Parathyroid adenoma (tissue), 2 donors: ENCODE results near the gene ACSM2A.
"Not testable (repeated sequence)": the region's sequence is repeated elsewhere in the genome, so short reads cannot be mapped to it uniquely, and the experiment has no call there.

Experiments
- H2AFZ ChIP-seq: fragments of 300-600 bp; sonication (generic); one replicate; pipeline ENCODE4 v1.7.0; 2017; ENCODE audit warnings: antibody characterized with exemption, mild to moderate bottlenecking
- H3K27ac ChIP-seq: fragments of 300-600 bp; sonication (generic); one replicate; pipeline ENCODE4 v1.7.0; 2017
- H3K27me3 ChIP-seq: fragments of 300-600 bp; sonication (generic); one replicate; pipeline ENCODE4 v1.7.0; 2017; ENCODE audit warnings: low read length; ENCODE audit not compliant: control insufficient read depth, insufficient read depth
- H3K36me3 ChIP-seq: fragments of 300-600 bp; sonication (generic); one replicate; pipeline ENCODE4 v1.7.0; 2017; ENCODE audit warnings: low read length; ENCODE audit not compliant: control insufficient read depth, insufficient read depth
- H3K4me1 ChIP-seq: fragments of 300-600 bp; sonication (generic); one replicate; pipeline ENCODE4 v1.7.0; 2017; ENCODE audit warnings: control low read depth
- H3K4me2 ChIP-seq: fragments of 300-600 bp; sonication (generic); one replicate; pipeline ENCODE4 v1.7.0; 2017; ENCODE audit warnings: low read length
- H3K4me3 ChIP-seq: fragments of 300-600 bp; sonication (generic); one replicate; pipeline ENCODE4 v1.7.0; 2017; ENCODE audit warnings: low read depth, low read length
- H3K79me2 ChIP-seq: fragments of 300-600 bp; sonication (generic); one replicate; pipeline ENCODE4 v1.7.0; 2017; ENCODE audit warnings: control low read depth
- H3K9ac ChIP-seq: fragments of 300-600 bp; sonication (generic); one replicate; pipeline ENCODE4 v1.7.0; 2017; ENCODE audit warnings: mild to moderate bottlenecking
- H3K9me3 ChIP-seq: fragments of 300-600 bp; sonication (generic); one replicate; pipeline ENCODE4 v1.7.0; 2017; ENCODE audit warnings: low read length; ENCODE audit not compliant: control insufficient read depth
- TF ChIP-seq, protein P1 (sequence below): fragments of 300-600 bp; sonication (generic); IDR thresholded peaks from one replicate; pipeline ENCODE4 v1.7.0; 2017; ENCODE audit warnings: antibody characterized with exemption, mild to moderate bottlenecking
- donor health status: primary hyperparathyroidism.

The ACSM2A gene

DNA sequence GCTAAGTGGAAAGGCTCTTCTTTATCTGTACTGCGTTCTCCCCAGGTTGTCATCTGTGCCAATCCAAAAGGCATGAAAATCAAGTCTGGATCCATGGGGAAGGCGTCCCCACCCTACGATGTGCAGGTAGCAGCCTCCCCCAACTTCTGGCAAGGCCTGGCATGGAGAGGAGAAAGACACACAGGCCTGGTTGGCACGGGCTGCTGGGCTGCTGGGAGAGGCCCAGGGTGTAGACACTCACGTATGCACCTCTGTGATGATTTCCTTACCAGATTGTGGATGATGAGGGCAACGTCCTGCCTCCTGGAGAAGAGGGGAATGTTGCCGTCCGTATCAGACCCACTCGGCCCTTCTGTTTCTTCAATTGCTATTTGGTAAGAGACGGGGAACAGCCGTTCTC is 20.4 kb upstream of the ACSM2A start:
- no peaks in the 10 kb centered on the region for H3K36me3 ChIP-seq
- no peaks in the 10 kb centered on the region for H3K79me2 ChIP-seq
- no peaks in the 10 kb centered on the region for H3K9me3 ChIP-seq
- no peaks in the 10 kb centered on the region for H3K4me1 ChIP-seq
- no peak overlapping the region for H3K4me3 ChIP-seq
- H2AFZ ChIP-seq, result no peak overlapping the region
- TF ChIP-seq, protein P1, sequence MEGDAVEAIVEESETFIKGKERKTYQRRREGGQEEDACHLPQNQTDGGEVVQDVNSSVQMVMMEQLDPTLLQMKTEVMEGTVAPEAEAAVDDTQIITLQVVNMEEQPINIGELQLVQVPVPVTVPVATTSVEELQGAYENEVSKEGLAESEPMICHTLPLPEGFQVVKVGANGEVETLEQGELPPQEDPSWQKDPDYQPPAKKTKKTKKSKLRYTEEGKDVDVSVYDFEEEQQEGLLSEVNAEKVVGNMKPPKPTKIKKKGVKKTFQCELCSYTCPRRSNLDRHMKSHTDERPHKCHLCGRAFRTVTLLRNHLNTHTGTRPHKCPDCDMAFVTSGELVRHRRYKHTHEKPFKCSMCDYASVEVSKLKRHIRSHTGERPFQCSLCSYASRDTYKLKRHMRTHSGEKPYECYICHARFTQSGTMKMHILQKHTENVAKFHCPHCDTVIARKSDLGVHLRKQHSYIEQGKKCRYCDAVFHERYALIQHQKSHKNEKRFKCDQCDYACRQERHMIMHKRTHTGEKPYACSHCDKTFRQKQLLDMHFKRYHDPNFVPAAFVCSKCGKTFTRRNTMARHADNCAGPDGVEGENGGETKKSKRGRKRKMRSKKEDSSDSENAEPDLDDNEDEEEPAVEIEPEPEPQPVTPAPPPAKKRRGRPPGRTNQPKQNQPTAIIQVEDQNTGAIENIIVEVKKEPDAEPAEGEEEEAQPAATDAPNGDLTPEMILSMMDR, result no peak
- H3K4me2 ChIP-seq, result no peak overlapping the region
- H3K9ac ChIP-seq, result no peak overlapping the region
- no peak overlapping the region for H3K27ac ChIP-seq
- no peaks in the 10 kb centered on the region for H3K27me3 ChIP-seq

DNA sequence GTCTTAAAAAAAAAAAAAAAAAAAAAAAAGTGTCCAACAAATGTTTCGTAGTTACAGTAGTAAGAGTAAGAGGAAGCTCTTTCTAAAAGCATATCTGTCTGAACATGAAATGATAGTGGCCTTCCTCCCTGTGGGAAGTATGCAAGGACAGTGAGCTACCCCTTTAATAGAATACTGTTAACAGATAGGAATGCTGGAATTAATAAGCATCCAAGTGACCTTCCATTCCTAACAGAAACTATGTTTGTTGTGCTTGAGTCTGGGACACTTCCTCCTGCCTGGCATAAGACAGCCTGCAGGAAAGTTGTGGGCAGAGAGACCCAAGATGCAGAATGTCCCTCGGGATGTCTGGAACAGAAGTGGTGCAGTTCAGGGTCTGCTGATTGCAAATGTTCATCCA is 12.4 kb upstream of the ACSM2A start:
- H3K4me1 ChIP-seq, H3K36me3 ChIP-seq, H3K79me2 ChIP-seq, H3K4me2 ChIP-seq, H3K27ac ChIP-seq, H3K27me3 ChIP-seq, H3K9me3 ChIP-seq, H3K9ac ChIP-seq, H2AFZ ChIP-seq, H3K4me3 ChIP-seq: not testable (repeated sequence)

DNA sequence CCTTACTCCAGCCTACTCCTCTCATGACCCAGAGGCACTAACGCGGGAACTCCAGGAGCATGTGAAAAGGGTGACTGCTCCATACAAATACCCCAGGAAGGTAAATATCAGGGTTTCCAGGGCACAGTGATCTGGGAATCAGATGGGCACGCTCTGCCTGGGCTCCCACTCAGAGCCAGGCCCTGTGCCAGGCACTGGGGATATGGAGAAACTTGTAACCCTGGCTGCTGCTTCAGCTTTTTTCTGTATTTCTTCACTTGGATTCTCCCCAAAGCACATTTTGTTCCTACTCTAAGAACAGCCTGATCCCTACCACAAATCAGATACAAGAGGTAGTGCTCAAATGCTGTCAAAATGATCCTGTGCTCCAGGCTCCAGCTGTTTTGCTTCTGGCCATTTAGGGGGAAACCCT is 11.5 kb upstream of the ACSM2A start:
- H3K4me1 ChIP-seq, H3K4me2 ChIP-seq, H3K79me2 ChIP-seq, H3K9me3 ChIP-seq, H3K9ac ChIP-seq, H3K36me3 ChIP-seq, H3K27me3 ChIP-seq, H3K4me3 ChIP-seq: not testable (repeated sequence)
- Histone ChIP-seq H3K27ac (peak overlapping the region; percentile 53), H2AFZ (peak overlapping the region; percentile 38)

DNA sequence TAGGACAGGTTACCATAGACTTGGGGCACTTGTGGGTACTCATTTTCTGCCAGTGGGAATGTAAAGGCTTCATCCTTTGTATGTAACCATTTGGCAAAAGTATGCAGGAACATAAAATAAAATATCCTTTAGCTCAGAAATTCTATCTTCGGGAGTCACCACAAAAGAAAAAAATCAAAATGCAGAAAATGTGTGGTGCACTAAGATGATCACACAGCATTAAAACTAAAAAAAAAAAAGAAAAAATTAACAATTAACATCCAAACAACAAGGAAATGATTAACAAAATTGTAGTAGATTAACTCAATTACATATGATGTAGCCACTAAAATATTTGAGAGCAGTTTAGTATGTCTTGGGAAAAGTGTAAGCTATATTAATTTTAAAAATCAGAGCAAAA is 10.6 kb upstream of the ACSM2A start:
- H3K27ac ChIP-seq, H3K36me3 ChIP-seq, H3K4me1 ChIP-seq, H3K9me3 ChIP-seq, H3K4me3 ChIP-seq, H3K9ac ChIP-seq, H2AFZ ChIP-seq, H3K27me3 ChIP-seq, H3K4me2 ChIP-seq, H3K79me2 ChIP-seq: not testable (repeated sequence)

DNA sequence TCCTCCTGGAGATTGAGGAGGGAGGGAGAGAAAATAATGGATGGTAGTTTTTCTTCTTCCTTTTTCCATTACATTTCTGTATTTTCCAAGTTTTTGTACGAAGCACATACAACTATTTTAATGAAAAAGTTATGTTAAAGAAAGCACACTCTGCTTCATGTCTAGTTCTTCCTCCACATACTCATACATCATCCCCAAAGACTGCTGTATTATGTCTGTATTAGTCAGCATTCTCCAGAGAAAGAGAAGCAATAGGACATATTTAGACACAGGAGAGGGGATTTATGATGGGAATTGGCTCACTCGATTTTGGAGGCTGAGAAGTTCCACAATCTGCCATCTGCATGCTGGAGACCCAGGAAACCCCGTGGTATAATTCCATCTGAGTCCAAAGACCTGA is 10.1 kb upstream of the ACSM2A start:
- H3K79me2 ChIP-seq, result no peaks in the 10 kb centered on the region
- H3K9ac ChIP-seq, result no peak overlapping the region
- H3K9me3 ChIP-seq, result no peaks in the 10 kb centered on the region
- no peak overlapping the region for H3K27ac ChIP-seq
- peaks cover 2% of the 10 kb centered on the region for H3K4me1 ChIP-seq
- no peak overlapping the region for H3K4me2 ChIP-seq
- H3K36me3 ChIP-seq, result no peaks in the 10 kb centered on the region
- H3K4me3 ChIP-seq, result no peak overlapping the region
- no peaks in the 10 kb centered on the region for H3K27me3 ChIP-seq
- H2AFZ ChIP-seq, result no peak overlapping the region
- TF ChIP-seq, protein P1, result no peak

DNA sequence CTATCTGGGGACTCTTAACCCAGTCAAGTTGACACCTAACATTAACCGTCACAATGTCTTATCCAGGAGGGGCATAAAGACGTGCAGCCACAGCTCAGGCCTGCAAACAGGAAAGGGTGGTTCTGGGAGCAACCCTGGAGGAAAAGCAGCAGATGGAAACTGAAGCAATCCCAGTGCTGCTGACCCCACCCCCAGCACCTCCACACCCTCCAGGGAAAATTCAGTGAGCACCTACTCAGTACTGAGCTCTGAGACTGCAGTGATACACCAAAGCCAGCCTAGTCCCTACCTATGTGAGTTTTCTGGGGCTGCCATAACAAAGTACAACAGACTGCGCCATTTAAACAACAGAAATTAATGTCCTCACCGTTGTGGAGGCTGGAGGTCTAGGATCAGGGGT is 9.5 kb upstream of the ACSM2A start:
- H3K27ac ChIP-seq, H3K4me2 ChIP-seq: not testable (repeated sequence)

DNA sequence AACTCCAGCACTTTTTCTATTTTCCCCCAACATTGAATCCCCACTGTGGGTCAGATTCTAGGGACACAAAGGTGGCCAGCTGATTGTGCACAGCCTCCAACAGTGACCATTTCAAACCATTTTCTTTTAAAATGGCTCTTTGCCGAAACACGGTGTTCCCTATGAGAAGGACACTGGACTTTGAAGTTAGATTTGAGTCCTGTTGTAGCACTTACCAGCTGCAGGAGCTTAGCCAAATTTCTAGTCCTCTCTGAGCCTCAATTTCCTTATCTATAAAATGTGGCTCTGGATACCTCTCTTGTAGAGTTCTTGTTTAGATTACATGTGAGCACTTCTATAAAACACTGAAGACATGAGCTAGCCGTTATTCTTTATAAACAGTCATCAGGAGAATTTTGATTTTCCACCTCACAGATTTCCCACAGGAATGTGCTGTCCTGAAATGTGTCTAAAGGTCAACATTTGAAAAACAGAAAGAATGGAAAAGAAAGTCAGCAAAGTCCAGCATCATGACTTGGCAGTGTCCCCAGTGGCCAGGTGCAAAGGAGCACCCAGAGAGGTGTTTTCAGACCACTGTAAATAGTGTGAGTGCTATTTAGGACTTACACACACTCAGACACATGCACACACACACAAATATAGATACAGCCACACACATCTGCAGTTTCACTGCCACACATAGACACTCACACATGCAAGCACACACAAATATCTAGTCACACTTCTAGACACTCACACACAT is 4.5 kb upstream of the ACSM2A start:
- not testable (repeated sequence) for H2AFZ ChIP-seq, H3K9ac ChIP-seq, H3K79me2 ChIP-seq, H3K36me3 ChIP-seq, H3K4me3 ChIP-seq, H3K27me3 ChIP-seq, H3K9me3 ChIP-seq, H3K4me2 ChIP-seq, H3K27ac ChIP-seq, H3K4me1 ChIP-seq

More for the DNA sequence above, 9.5 kb upstream of the ACSM2A start:
- H3K4me3 ChIP-seq, H3K27me3 ChIP-seq, H3K36me3 ChIP-seq, H3K9me3 ChIP-seq, H3K9ac ChIP-seq, H3K79me2 ChIP-seq, H2AFZ ChIP-seq, H3K4me1 ChIP-seq: not testable (repeated sequence)

DNA sequence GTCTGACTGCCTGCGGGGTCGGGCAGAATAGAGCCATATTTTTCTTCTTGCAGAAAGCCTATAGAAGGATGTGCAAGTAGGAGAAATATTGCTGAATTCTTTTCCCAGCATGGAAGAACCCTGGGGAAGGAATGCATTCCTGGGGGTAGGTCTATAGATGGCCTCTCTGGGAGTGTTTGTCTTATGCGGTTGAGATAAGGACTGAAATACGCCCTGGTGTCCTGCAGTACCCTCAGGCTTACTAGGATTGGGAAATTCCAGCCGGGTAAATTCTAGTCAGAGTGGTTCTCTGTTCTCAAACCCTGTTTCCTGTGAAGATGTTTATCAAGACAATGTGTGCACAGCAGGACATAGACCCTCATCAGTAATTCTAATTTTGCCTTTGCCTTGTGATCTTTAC is 2.3 kb downstream of the ACSM2A start:
- H3K9me3 ChIP-seq, H3K4me3 ChIP-seq, H3K79me2 ChIP-seq, H2AFZ ChIP-seq, H3K36me3 ChIP-seq, H3K4me2 ChIP-seq, H3K4me1 ChIP-seq, H3K27ac ChIP-seq, H3K27me3 ChIP-seq, H3K9ac ChIP-seq: not testable (repeated sequence)

DNA sequence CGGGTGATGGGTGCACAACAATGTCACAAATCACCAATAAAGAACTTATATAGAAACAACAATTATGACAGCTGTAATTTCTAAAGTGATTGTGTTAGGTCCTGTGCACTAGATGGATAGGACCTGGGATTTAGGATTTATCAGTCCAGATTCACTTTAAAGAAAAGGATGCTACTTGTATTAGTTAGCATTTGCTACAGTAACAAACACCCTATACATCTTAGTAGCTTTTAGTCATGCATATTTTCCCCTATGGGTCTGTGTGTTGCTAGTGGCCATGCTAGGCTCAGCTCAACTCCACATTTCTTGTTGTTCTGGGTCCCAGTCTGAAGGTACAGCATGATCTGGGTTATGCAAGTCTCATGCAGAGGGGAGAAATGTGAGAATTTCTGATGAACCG is 7.9 kb downstream of the ACSM2A start:
- not testable (repeated sequence) for H3K9ac ChIP-seq, H3K9me3 ChIP-seq, H3K36me3 ChIP-seq, H3K4me2 ChIP-seq, H3K27ac ChIP-seq, H3K4me1 ChIP-seq, H3K4me3 ChIP-seq, H2AFZ ChIP-seq, H3K79me2 ChIP-seq, H3K27me3 ChIP-seq

DNA sequence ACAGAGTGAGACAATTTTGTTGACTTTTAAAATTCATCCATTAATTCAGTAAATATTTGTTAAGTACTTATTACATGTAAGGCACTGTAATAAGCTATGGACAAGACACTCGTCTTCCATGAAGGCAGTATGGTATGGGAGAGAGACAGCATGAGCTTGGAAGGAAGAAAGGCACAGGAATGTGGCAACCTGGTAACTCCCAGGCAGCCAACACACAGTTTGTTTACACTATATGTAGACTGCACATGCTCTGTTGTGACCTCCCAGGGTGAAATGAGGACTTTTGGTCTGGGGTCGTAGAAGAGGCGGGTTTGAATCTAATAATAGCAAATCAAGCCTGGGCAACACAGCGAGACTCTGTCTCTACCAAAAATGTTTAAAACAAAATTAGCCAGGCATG is 9.0 kb downstream of the ACSM2A start:
- not testable (repeated sequence) for H3K4me3 ChIP-seq, H3K4me1 ChIP-seq

More for the DNA sequence above, 9.0 kb downstream of the ACSM2A start:
- H3K36me3 ChIP-seq, H3K9me3 ChIP-seq, H2AFZ ChIP-seq, H3K79me2 ChIP-seq, H3K27me3 ChIP-seq, H3K9ac ChIP-seq, H3K4me2 ChIP-seq, H3K27ac ChIP-seq: not testable (repeated sequence)
